ENCODE measurements around the gene EYA2. TPM values are rescaled to one million over a fixed set of nuclear protein-coding genes. Genes with fewer than 3 reads are reported as not detected.
"Not testable (repeated sequence)": the region's sequence is repeated elsewhere in the genome, so short reads cannot be mapped to it uniquely, and the experiment has no call there.

EYA2 gene
- total RNA-seq, 1 donor = not detected

- peak; percentile 49 for DNase-seq (ENCODE audit: low read depth)
Observed at GRCh38 chr20:47204008-47204849, 309.6 kb downstream of the EYA2 start.

GRCh38 chr20:47204850-47205122 lies 310.1 kb downstream of the EYA2 start:
- not testable (repeated sequence) for H3K4me3 ChIP-seq (ENCODE audit: low read depth, low read length); DNase-seq (ENCODE audit: low read depth)

More at GRCh38 chr20:47204008-47204849, 309.6 kb downstream of the EYA2 start:
- TF ChIP-seq, protein P1, sequence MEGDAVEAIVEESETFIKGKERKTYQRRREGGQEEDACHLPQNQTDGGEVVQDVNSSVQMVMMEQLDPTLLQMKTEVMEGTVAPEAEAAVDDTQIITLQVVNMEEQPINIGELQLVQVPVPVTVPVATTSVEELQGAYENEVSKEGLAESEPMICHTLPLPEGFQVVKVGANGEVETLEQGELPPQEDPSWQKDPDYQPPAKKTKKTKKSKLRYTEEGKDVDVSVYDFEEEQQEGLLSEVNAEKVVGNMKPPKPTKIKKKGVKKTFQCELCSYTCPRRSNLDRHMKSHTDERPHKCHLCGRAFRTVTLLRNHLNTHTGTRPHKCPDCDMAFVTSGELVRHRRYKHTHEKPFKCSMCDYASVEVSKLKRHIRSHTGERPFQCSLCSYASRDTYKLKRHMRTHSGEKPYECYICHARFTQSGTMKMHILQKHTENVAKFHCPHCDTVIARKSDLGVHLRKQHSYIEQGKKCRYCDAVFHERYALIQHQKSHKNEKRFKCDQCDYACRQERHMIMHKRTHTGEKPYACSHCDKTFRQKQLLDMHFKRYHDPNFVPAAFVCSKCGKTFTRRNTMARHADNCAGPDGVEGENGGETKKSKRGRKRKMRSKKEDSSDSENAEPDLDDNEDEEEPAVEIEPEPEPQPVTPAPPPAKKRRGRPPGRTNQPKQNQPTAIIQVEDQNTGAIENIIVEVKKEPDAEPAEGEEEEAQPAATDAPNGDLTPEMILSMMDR (IDR thresholded peaks at IDR 0.05; ENCODE audit: insufficient read depth, low read depth, low read length) = no peak
- no peak overlapping the region for H3K4me3 ChIP-seq (ENCODE audit: low read depth, low read length)

DNA sequence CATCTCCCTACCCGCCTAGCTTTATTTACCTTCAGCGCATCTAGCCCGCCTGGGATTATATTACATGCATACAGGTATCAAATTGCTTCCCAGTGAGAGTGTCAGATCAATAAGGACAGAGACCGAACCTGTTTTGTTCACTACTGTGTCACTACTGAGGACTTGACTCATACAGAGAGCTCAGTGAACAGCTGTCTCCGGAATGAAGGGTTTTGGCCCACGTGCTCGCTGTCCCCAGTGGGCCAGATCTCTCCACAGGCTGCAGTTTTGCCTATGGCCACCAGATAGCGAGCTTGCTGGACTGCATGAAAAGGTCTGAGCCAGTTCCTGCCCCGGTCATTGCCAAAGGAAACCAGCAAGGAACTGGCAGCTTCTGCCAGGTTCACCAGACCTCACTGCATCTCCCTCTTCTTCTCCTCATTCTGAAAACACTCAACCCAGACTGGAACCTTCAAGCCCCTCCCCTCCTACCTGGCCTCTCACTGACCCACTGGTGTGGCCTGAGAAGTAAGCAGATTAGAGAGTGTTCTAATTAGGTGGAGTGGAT lies 311.0 kb downstream of the EYA2 start:
- DNase-seq (ENCODE audit: low read depth) = peak; percentile 75
- TF ChIP-seq, protein P1 (IDR thresholded peaks at IDR 0.05; ENCODE audit: insufficient read depth, low read depth, low read length) = peak; percentile 84
- H3K4me3 ChIP-seq (ENCODE audit: low read depth, low read length) = no peak overlapping the region

GRCh38 chr20:47206552-47206951 lies 311.9 kb downstream of the EYA2 start:
- not testable (repeated sequence) for DNase-seq (ENCODE audit: low read depth); H3K4me3 ChIP-seq (ENCODE audit: low read depth, low read length)

GRCh38 chr20:47206962-47207641 lies 312.5 kb downstream of the EYA2 start:
- DNase-seq (ENCODE audit: low read depth) = no peak
- TF ChIP-seq, protein P1 (IDR thresholded peaks at IDR 0.05; ENCODE audit: insufficient read depth, low read depth, low read length) = no peak
- no peak overlapping the region for H3K4me3 ChIP-seq (ENCODE audit: low read depth, low read length)

DNA sequence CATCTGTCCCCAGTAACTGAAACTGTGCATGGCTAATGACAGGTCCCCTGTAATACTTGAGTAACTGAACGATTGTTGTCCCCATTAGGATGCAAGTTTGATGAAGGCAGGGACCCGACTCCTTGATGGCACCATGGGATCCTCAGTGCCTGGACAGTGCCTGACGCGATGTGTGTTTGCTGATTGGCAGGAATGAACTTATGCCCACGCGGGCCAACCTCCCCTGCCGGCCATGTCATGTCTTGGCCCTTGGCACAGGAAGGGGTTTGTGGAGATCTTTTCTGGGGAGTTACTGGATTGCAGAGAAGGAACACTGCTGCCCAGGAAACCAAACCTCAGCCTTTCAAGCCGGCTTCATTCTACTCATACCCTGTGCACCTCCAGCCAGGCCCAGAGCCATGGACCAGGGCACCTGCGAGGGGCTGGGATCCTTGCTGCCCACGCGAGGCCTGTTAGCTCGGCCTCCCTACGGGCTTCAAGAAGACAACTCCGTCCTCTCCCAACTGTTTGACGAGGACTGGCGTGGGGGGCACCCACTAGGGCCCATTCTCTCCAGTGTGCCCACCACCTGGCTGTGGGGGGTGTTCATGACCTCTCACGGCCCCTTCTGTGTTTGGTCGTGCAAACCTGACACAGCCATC lies 314.0 kb downstream of the EYA2 start:
- H3K4me3 ChIP-seq (ENCODE audit: low read depth, low read length) = no peak overlapping the region
- DNase-seq (ENCODE audit: low read depth) = no peak
- TF ChIP-seq, protein P1 (IDR thresholded peaks at IDR 0.05; ENCODE audit: insufficient read depth, low read depth, low read length) = no peak

DNA sequence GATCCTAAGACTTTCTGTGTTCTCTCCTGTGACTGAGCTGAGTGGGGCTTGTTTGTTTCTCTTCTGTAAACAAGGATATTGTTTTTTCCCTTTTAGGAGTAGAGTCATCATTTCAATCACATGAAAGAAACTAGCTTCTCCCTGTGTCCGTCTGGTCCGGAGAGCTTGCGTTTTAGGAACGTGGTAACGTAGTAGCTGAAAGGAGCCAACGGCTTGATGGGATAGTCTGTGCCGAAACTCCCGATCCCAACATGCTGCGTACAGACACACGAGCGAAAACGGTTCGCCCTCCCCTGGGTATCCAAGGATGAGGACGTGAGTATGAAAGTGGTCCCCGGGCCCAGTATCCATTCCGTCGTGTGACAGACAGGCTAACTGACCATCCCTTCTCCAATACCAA lies 315.3 kb downstream of the EYA2 start:
- TF ChIP-seq, protein P1 (IDR thresholded peaks at IDR 0.05; ENCODE audit: insufficient read depth, low read depth, low read length) = no peak
- no peak for DNase-seq (ENCODE audit: low read depth)
- H3K4me3 ChIP-seq (ENCODE audit: low read depth, low read length) = no peak overlapping the region
